Caco-2 (cell line): Measurements from ENCODE around the gene MMAB. TPM values are rescaled to one million over a fixed set of nuclear protein-coding genes. Genes with fewer than 3 reads are reported as not detected.
"Not testable (repeated sequence)": the region's sequence is repeated elsewhere in the genome, so short reads cannot be mapped to it uniquely, and the experiment has no call there.

Experiments used
- BruUV-seq: library from RNA; stranded (reverse); fragments of 400-500 nt; replicated peaks from 2 replicates; lab custom pipeline; 2021; lab: Mats Ljungman, UMichigan
- CTCF ChIA-PET: fragments of 300-600 bp; sonication (Branson Sonifier 250); formaldehyde crosslinking; loops from one replicate; lab custom pipeline; 2022; ENCODE audit warnings: antibody characterized with exemption; lab: Charles Lee
- POLR2A ChIA-PET: fragments of 300-600 bp; sonication (Branson Sonifier 250); formaldehyde crosslinking; loops from one replicate; lab custom pipeline; 2022; ENCODE audit warnings: antibody characterized with exemption; lab: Charles Lee
- DNase-seq, 2 experiments: peaks; one replicate each; pipeline versions ENCODE4 v3.0.0 to v3.0.0-alpha.2; 2020 to 2022
- H3K27me3 ChIP-seq: replicated peaks from 2 replicates; pipeline ENCODE4 v1.6.0; 2011; ENCODE audit warnings: low read length; ENCODE audit not compliant: control insufficient read depth, insufficient read depth
- H3K36me3 ChIP-seq: 2 replicates; pipeline ENCODE4 v1.5.1; 2011; ENCODE audit warnings: low read length; ENCODE audit not compliant: control insufficient read depth, insufficient read depth
- H3K4me1 ChIP-seq: fragments of 250-450 bp; sonication (Bioruptor Pico); 2 replicates; pipeline ENCODE4 v1.5.1; 2020; ENCODE audit warnings: mild to moderate bottlenecking
- H3K4me3 ChIP-seq: 2 replicates; pipeline ENCODE4 v1.5.1; 2011; ENCODE audit warnings: low read depth, mild to moderate bottlenecking, control low read depth, low read length
- H3K9me3 ChIP-seq: fragments of 250-450 bp; sonication (Bioruptor Pico); 2 replicates; pipeline ENCODE4 v1.5.1; 2020; ENCODE audit warnings: mild to moderate bottlenecking, moderate library complexity
- H3K27ac Mint-ChIP-seq: one replicate; pipeline ENCODE4 v1.8.0; 2022; ENCODE audit warnings: mixed read lengths; ENCODE audit not compliant: unreplicated experiment
- H3K27me3 Mint-ChIP-seq: one replicate; pipeline ENCODE4 v1.8.0; 2022; ENCODE audit warnings: mixed read lengths; ENCODE audit not compliant: insufficient read depth, unreplicated experiment
- H3K36me3 Mint-ChIP-seq: one replicate; pipeline ENCODE4 v1.8.0; 2022; ENCODE audit warnings: mild to moderate bottlenecking, mixed read lengths; ENCODE audit not compliant: insufficient read depth, unreplicated experiment
- H3K4me1 Mint-ChIP-seq: one replicate; pipeline ENCODE4 v1.8.0; 2022; ENCODE audit warnings: low read depth, mixed read lengths; ENCODE audit not compliant: unreplicated experiment
- H3K4me3 Mint-ChIP-seq: one replicate; pipeline ENCODE4 v1.8.0; 2022; ENCODE audit warnings: mild to moderate bottlenecking, moderate library complexity, mixed read lengths; ENCODE audit not compliant: unreplicated experiment
- H3K9me3 Mint-ChIP-seq: one replicate; pipeline ENCODE4 v1.8.0; 2022; ENCODE audit warnings: mixed read lengths; ENCODE audit not compliant: unreplicated experiment
- CTCF ChIP-seq, 2 experiments: fragments of 200-600 bp in 1 of 2; IDR thresholded peaks; 1 replicate in 1 of 2; 2 replicates in 1 of 2; pipeline versions ENCODE4 v1.5.1 to v1.8.0; 2011 to 2022; ENCODE audit warnings: antibody characterized with exemption in 1 of 2, control low read depth in 1 of 2, inconsistent platforms in 1 of 2, low read depth in 1 of 2, low read length in 1 of 2, mild to moderate bottlenecking in 1 of 2, moderate library complexity in 1 of 2; ENCODE audit not compliant: insufficient read depth in 1 of 2, severe bottlenecking in 1 of 2, unreplicated experiment in 1 of 2
- intact Hi-C: fragments of 100-400 bp; cut with micrococcal nuclease; formaldehyde crosslinking; loops from one replicate; pipeline ENCODE4 v1.10.0; 2022; ENCODE audit not compliant: unreplicated experiment
- total RNA-seq: library from RNA; stranded (reverse); gene quantifications from 2 replicates; pipeline ENCODE4 v1.2.3, GENCODE V29; 2022

Gene MMAB
- total RNA-seq, 1 experiment from 2014 or later: 48.9 TPM

GRCh38 chr12:109605599-109606228 is 32.4 kb upstream of the MMAB start:
- peaks cover 17% of the 10 kb centered on the region for H3K4me1 Mint-ChIP-seq
- H3K36me3 Mint-ChIP-seq: no peaks in the 10 kb centered on the region
- Histone ChIP-seq H3K36me3 (no peaks in the 10 kb centered on the region), H3K9me3 (no peaks in the 10 kb centered on the region), H3K27me3 (no peaks in the 10 kb centered on the region), H3K4me3 (no peak overlapping the region), H3K4me1 (peaks cover 23% of the 10 kb centered on the region)
- BruUV-seq: no TSS peak
- TF ChIP-seq CTCF (IDR thresholded peaks at IDR 0.05; ENCODE audit: insufficient read depth in 1 of 2, low read depth in 1 of 2, low read length in 1 of 2, severe bottlenecking in 1 of 2, unreplicated experiment in 1 of 2): no peak
- no peaks in the 10 kb centered on the region for H3K27me3 Mint-ChIP-seq
- ChIA-PET CTCF (no interaction called here), POLR2A (no interaction called here)
- no peaks in the 10 kb centered on the region for H3K9me3 Mint-ChIP-seq
- no peak overlapping the region for H3K27ac Mint-ChIP-seq
- intact Hi-C loops: loop anchor here (5.0 kb wide), 1 partner anchor 42 kb away; no protein-coding TSS in a partner anchor
- no peak overlapping the region for H3K4me3 Mint-ChIP-seq
- DNase-seq: no peak

- H3K4me3 Mint-ChIP-seq: no peak overlapping the region
- peaks cover 5% of the 10 kb centered on the region for H3K36me3 Mint-ChIP-seq
- no peaks in the 10 kb centered on the region for H3K27me3 ChIP-seq
- no peaks in the 10 kb centered on the region for H3K27me3 Mint-ChIP-seq
- no TSS peak for BruUV-seq
- H3K9me3 Mint-ChIP-seq: no peaks in the 10 kb centered on the region
- no peak for TF ChIP-seq CTCF (IDR thresholded peaks at IDR 0.05; ENCODE audit: insufficient read depth in 1 of 2, low read depth in 1 of 2, low read length in 1 of 2, severe bottlenecking in 1 of 2, unreplicated experiment in 1 of 2)
- no peak overlapping the region for H3K27ac Mint-ChIP-seq
- H3K4me1 Mint-ChIP-seq: peaks cover 17% of the 10 kb centered on the region
- ChIA-PET POLR2A (no interaction called here), CTCF (interaction anchor here (1.1 to 1.2 kb wide), 2 partner anchors 44 to 110 kb away, joined by 3 to 6 read pairs; no protein-coding TSS in a partner anchor)
- no peaks in the 10 kb centered on the region for H3K9me3 ChIP-seq
- no peaks in the 10 kb centered on the region for H3K36me3 ChIP-seq
- intact Hi-C loops: loop anchor here (5.0 kb wide), 1 partner anchor 42 kb away; no protein-coding TSS in a partner anchor
- no peak for DNase-seq
- H3K4me1 ChIP-seq: peaks cover 23% of the 10 kb centered on the region
- no peak overlapping the region for H3K4me3 ChIP-seq
Observed at GRCh38 chr12:109605016-109605415, 31.7 kb upstream of the MMAB start.

GRCh38 chr12:109604132-109604585 is 30.9 kb upstream of the MMAB start:
- DNase-seq: peak in 1 of 2 experiments; percentile 38
- POLR2A ChIA-PET: no interaction called here
- H3K27ac Mint-ChIP-seq: peak overlapping the region; percentile 69

GRCh38 chr12:109602132-109602531 is 28.8 kb upstream of the MMAB start:
- H3K27ac Mint-ChIP-seq, intact Hi-C loops: not testable (repeated sequence)
- peaks cover 24% of the 10 kb centered on the region for H3K4me1 Mint-ChIP-seq

More at GRCh38 chr12:109604132-109604585, 30.9 kb upstream of the MMAB start:
- BruUV-seq: no TSS peak
- Mint-ChIP-seq H3K9me3 (no peaks in the 10 kb centered on the region), H3K27me3 (no peaks in the 10 kb centered on the region), H3K4me3 (no peak overlapping the region), H3K36me3 (peaks cover 6% of the 10 kb centered on the region), H3K4me1 (peaks cover 17% of the 10 kb centered on the region)
- CTCF ChIA-PET: interaction anchor here (1.1 to 1.2 kb wide), 2 partner anchors 45 to 111 kb away, joined by 3 to 6 read pairs; no protein-coding TSS in a partner anchor
- TF ChIP-seq CTCF (IDR thresholded peaks at IDR 0.05; ENCODE audit: insufficient read depth in 1 of 2, low read depth in 1 of 2, low read length in 1 of 2, severe bottlenecking in 1 of 2, unreplicated experiment in 1 of 2): no peak
- intact Hi-C loops: no loop called here
- Histone ChIP-seq H3K4me3 (no peak overlapping the region), H3K9me3 (no peaks in the 10 kb centered on the region), H3K36me3 (no peaks in the 10 kb centered on the region), H3K27me3 (no peaks in the 10 kb centered on the region), H3K4me1 (peaks cover 23% of the 10 kb centered on the region)

More at GRCh38 chr12:109602132-109602531, 28.8 kb upstream of the MMAB start:
- BruUV-seq, H3K27me3 Mint-ChIP-seq, POLR2A ChIA-PET, DNase-seq, H3K36me3 ChIP-seq, CTCF ChIA-PET, H3K4me3 ChIP-seq, H3K9me3 ChIP-seq, H3K9me3 Mint-ChIP-seq, H3K27me3 ChIP-seq, H3K4me3 Mint-ChIP-seq: not testable (repeated sequence)
- peaks cover 12% of the 10 kb centered on the region for H3K36me3 Mint-ChIP-seq
- peaks cover 33% of the 10 kb centered on the region for H3K4me1 ChIP-seq
